Suprapubic skin (tissue), 4 donors: Measurements from ENCODE around the gene KRTAP19-1.

Source experiments
- CTCF ChIP-seq, 2 donors: fragments of 200-600 bp in 1 of 2; fragments of 450-650 bp in 1 of 2; sonication (generic) in 1 of 2; IDR thresholded peaks; one replicate each; pipeline ENCODE4 v1.5.1; 2016 to 2019; ENCODE audit warnings: antibody characterized with exemption in 2 of 2, mild to moderate bottlenecking in 1 of 2, moderate library complexity in 1 of 2
- EP300 ChIP-seq: sonication (generic); formaldehyde crosslinking; IDR thresholded peaks from one replicate; pipeline ENCODE4 v1.6.1; 2017; ENCODE audit warnings: antibody characterized with exemption
- POLR2AphosphoS5 ChIP-seq, 3 donors: sonication (generic); formaldehyde crosslinking; IDR thresholded peaks; one replicate each; pipeline ENCODE4 v1.6.1; 2017; ENCODE audit warnings: antibody characterized with exemption in 3 of 3

- TF ChIP-seq EP300 (no peak), CTCF (IDR thresholded peaks at IDR 0.05) (no peak), POLR2AphosphoS5 (IDR thresholded peaks at IDR 0.05) (no peak)
Measured at GRCh38 chr21:30439975-30440374, 40.2 kb downstream of the KRTAP19-1 start, which contains the start of gene KRTAP15-1.
